Astrocyte (in vitro differentiated cells and primary cell): ENCODE results near the gene ZSCAN16.

Experiments used
- CTCF ChIP-seq: IDR thresholded peaks from 2 replicates; pipeline ENCODE4 v1.5.1; 2011; ENCODE audit warnings: low read depth, mild to moderate bottlenecking, inconsistent platforms, low read length, moderate library complexity; ENCODE audit not compliant: insufficient read depth
- EZH2 ChIP-seq: IDR thresholded peaks from 2 replicates; pipeline ENCODE4 v1.6.1; 2012; ENCODE audit warnings: mild to moderate bottlenecking, low read length, inconsistent platforms; ENCODE audit not compliant: insufficient read depth

GRCh38 chr6:28159029-28159607 is 34.7 kb downstream of the ZSCAN16 start:
- no peak for TF ChIP-seq CTCF
- TF ChIP-seq EZH2 = no peak
